Effector CD4-positive, alpha-beta T cell (primary cell): ENCODE measurements around the gene CPE.

ENCODE experiments used
- DNase-seq: peaks from one replicate; pipeline ENCODE4 v3.0.0-alpha.2; 2020

Gene CPE

DNA sequence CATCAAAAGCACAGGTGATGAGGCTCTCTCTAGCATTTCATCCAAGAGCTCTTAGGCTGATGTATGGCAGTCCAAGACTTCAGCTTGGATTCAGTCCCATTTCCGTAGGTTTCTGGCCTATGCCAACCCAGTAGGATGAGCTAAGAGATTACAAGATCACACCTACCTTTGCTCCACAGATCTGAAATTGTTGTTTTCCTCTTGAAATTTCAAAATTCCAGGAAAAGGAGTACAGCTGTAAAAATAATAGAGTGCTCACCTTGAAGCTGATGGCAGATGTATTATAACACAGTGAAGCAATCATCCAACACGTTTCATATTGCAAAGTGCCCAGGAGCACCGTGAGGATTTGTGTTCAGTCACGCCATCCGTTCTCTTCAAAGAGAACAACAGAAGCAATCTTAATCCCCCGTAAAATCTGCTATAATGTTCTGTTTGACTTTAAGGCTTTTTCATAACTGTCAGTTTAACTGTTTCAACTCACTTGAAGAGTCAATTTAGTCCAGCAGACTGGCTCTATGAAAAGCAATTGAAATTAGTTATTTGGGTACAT, 137.5 kb downstream of the CPE start:
- DNase-seq = no peak

DNA sequence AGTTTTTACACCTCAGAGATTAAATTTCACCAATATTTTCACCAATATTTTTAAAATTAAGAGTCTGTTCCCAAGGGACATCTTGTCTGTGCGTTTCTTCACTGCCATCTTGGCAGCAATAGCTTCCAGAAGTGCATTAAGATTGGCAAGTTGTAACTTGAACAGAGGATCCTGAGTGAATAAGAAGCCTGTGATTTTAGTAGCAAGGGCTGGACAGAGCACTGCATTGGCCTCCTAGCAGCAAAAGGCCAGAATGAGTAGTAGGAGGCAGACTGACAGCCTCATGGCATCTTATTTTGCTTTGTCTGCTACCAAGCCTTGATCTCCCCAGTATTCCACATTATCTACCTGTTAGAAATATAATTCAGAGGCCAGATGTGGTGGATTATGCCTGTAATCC, 138.4 kb downstream of the CPE start:
- no peak for DNase-seq

DNA sequence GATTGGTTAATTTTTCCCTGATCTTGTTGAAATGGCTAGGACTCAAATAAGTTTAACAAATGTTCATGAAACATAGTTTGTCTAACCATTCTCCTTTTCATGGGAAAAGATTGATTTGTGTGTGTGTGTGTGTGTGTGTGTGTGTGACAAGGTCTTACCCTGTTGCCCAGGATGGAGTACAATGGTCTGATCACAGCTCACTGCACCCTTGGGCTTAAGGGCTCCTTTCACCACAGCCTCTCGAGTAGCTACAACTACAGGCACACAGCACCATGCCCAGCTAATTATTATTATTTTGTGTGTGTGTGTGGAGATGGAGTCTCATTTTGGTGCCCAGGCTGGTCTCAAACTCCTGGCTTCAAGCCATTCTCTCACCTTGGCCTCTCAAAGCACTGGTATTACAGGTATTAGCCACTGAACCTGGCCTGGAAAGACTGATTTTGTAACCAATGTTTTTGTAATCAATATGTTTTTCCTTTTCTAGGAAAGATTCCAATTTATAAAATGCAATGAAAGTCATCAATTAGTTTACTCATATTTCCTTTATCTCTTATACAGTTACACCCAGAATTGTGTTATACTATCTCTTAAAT, 139.3 kb downstream of the CPE start:
- no peak for DNase-seq

DNA sequence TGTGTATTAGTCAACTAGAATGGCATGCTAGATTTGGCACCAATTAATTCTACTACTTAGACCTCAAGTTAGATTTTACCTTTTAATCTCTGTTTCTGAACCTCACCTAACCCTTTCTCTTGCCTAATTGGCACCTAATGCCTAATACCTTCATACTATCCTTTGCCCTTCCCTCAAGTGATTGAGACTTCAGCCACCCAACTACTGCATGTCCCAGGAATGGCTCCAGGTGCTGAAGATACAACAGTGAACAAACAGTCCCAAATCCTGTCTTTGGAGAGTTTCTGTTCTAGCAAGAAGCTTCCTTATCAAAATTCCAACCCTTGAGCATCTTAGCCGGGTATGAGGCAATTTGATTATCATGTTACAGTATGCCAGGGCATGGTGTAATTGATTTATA, 139.9 kb downstream of the CPE start:
- DNase-seq = no peak

DNA sequence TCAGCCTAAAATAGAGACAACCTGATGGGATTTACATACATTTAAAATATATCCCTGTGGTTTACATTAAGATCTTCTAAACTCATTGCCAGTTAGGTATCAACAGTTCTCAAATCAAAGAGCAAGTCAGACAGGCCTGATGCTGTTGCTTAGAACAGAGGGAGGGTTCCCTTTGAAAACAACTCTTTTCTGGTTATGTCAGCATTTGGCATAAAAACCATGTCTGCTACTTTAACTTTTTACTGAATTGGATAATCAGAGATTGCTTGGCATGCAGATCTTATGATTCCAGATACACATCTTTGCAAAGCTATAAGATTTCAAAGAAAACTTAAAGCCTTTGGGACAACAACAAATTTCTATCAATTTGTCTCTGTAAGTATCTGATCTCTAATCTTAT, 140.8 kb downstream of the CPE start:
- DNase-seq = no peak

DNA sequence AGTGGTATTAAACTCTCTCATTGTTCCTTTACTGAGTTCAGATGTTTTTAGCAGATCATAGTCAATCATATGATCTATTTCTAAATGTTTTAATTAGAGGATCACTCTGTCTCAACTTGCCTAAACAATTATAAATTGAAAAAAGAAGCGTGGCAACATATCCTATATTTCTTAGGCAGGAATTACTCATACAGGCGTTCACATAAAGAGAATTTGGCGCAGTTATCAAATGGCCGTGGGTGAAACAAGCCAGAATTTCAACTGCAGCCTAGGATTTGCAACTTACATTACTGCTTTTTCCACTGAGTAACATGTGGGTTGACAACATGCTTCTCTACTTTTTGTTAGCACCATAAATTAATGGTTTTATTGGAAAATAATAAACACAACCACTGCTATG, 141.3 kb downstream of the CPE start:
- DNase-seq = no peak

DNA sequence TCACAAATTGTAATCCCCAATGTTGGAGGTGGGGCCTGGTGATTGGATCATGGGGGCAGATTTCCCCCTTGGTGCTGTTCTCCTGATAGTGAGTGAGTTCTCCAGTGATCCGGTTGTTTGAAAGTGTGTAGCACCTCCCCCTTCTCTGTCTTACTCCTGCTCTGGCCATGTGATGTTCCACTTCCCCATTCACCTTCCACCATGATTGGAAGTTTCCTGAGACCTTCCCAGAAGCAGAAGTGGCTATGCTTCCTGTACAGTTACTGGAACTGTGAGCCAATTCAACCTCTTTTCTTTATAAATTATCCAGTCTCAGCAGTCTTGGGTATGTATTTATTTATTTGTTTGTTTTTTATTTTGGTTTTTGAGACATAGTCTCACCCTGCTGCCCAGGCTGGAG, 143.2 kb downstream of the CPE start:
- no peak for DNase-seq

DNA sequence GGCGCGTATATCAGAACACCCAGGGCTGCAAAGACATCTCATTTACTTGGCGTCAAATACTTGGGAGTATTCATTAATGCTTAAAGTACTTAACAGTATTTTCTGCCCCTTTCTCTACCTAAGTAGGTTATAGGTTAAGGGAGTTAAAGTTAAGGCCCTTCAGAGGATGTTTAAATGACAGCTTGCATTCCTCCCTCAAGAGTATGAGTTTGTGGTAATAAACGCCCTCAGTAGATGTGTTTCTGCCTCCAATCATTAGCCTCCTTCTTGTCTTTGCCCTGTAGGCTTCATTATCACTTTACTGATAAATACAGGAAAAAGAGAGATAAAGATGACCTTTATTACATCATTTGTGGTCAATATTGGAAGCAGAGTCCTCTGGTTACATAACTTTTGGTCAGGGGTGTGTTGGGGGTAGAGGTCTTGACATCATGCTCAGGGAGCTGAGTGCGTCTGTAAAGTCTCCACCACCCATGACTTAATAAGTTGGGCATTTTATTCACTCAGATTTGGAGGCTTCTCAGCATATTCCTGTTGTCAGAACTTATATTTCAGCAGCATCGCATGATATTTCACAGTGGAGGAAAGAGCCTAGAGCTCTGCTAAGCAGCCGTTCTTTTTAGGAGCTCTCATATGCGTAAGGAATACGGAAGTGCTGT, 145.9 kb downstream of the CPE start:
- no peak for DNase-seq

DNA sequence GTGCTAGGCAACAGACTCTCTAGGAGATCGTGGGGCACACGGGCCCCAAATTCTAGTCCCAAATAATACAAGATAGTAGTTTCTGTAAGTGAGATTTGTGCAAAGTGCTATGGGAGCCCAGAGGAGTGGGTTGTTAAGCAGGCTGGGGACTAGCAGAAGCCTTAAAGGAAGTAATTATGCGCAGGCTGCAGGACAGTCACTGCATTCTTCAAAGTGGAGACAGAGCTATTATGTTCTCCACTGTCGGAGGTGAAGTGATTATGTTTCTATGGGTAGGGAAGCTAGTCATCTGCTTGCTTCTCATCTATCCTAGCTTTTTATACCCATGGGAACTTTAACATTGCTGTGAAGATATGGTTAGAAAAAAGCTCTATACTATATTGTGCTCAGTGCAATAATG, 154.2 kb downstream of the CPE start:
- no peak for DNase-seq

DNA sequence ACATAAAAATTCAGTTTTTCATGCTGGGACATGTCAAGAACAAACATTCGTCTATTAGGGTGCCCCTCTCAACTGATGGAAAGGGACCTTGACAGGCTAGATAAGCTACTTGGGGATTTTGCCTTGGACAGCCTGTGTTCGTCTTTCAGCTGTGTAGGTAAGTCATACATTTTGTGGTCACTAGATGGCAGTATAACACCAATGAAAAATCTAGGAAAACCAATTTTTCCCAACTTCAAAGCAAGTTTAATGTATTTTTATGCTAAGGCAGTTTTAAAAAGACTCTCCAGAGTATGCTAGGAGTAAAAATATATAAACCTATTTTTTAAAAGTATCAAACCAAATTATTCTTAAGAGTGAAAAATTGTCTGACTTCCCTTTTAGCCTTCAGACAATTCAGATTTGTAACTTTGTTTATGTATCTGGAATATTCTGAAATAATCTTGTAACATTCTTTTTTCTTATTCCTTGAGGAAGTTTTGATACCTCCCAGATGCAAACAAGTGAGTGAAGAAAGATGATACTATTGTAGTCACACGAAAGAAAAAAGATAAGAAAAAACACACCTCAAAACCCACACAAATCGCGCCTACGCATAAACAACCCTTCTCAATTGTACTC, 158.3 kb downstream of the CPE start:
- DNase-seq = no peak

DNA sequence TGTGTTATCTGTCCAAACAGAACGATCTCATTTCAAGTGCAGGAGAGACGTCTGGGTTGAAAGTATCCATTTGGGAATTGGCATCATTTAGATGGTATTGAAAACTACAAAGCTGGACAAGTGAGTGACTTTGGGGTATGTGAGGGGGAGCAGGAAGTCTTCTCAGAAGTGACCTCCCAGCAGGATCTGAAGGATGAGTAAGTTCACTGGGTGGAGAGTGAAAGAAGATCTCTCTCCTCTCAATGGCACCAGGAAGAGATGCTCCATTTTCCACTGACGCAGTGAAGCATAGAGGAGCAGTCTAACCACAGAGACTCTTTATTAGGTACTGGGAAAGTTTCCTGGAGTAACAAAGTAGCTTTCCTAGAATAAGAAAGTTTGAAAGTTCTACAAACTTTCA, 161.0 kb downstream of the CPE start:
- no peak for DNase-seq

DNA sequence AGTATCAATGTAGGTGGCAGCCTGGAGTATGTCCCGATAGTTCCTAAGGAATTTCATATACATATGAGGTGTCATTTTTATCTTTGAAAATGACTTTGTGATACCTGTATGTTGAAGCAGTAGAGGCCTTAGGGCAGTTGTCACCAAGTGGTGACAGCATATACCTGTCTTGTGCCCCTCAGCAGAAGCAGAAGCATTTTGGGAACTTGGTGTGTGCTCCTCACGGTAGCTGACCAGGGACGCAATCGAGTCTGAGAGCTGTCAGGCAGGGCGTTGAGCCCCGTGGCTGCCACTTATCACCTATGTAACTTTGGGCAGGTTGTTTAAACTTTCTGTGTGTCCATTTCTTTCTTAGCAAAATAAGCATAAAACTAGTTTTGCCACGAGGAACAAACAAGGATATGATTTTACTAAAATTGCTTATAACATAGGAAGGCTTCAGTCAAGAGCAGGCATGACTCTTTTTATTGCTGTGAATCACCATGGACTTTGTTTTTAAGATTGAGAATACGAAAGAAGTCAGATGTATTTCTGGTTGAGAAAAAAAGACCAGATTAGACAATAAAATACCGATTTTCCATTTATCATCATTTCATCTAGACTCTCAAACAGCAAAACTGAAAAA, 161.5 kb downstream of the CPE start:
- DNase-seq = no peak

DNA sequence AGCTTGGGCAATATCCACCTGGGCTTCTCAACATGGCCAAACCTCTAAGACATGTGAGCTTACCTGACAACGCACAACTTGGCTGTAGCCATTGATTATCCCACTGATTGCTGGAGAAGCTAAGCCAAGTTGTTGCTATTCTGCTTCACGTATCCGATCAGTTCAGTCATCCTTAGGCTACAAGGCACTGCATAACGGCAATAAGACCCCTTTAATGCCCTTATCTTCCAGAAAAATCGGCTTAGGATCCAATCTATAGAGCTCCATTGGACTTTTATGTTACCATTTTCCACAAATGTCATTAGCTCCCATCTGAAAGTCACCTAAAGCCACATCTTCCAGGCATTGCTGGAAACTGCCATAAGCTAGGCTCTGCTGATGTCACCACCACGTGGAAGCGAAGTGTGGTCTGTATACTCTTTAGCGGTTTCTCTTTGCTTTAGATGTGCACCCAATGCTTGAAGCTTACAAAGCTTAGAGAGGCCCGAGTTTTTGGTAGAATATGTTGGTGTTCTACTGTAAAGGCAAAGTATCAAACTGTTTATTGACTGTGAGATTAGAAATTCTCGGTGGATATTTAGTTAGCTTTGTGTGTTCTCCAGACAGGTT, 163.1 kb downstream of the CPE start:
- DNase-seq = no peak

DNA sequence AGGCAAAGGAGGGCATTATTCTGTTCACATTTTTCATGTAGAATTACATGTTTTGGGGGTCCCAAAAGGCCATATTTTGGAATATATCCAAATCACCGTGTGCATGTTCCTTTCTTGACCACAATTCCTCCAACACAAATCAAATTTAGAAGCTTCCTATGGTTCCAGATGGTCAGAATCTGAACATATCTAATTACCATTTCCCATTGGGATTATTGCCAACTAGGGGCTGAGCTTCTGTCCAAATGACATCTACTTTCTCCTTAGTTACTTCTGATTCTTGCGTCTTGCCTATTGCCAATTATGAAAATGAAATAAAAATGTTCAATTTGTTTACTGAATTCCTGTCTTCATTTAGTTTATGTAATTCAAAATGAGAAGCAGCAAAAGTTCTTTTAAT, 163.7 kb downstream of the CPE start:
- DNase-seq = no peak
